SK-N-MC (cell line): ENCODE measurements around the gene CDC34.

ENCODE experiments used
- EZH2 ChIP-seq: fragments of 200-600 bp; sonication (generic); IDR thresholded peaks from one replicate; pipeline ENCODE4 v1.6.1; 2017; ENCODE audit warnings: antibody characterized with exemption
- POLR2AphosphoS5 ChIP-seq: IDR thresholded peaks from 2 replicates; pipeline ENCODE4 v1.6.1; 2012; ENCODE audit warnings: mild to moderate bottlenecking, low read depth, low read length, borderline replicate concordance

GRCh38 chr19:582497-583197 is 51.1 kb downstream of the CDC34 start:
- TF ChIP-seq POLR2AphosphoS5: no peak
- no peak for TF ChIP-seq EZH2
